Activated T-cell treated with anti-CD3 and anti-CD28 coated beads, Interleukin-2, amount 50 U/mL, for 72 hours (primary cell): ENCODE data around the gene EMB. TPM values are rescaled to one million over a fixed set of nuclear protein-coding genes. Genes with fewer than 3 reads are reported as not detected.
A peak's percentile ranks its signal among the peaks of the same experiment; 100 is the strongest.
"Not testable (repeated sequence)": the region's sequence is repeated elsewhere in the genome, so short reads cannot be mapped to it uniquely, and the experiment has no call there.

Experiments used
- ATAC-seq, 2 donors: fragments of 150-1000 bp; cut with Tn5 transposase; replicated peaks in 1 of 2; 2 replicates each; pipeline ENCODE4 v1.10.0; 2021; ENCODE audit warnings: moderate library complexity in 2 of 2, mild to moderate bottlenecking in 1 of 2
- DNase-seq, 2 donors: peaks; one replicate each; pipeline ENCODE4 v3.0.0; 2021 to 2022; ENCODE audit warnings: mixed read lengths in 1 of 2
- H3K27ac Mint-ChIP-seq: one replicate; pipeline ENCODE4 v1.8.0; 2022; ENCODE audit warnings: mild to moderate bottlenecking, moderate library complexity, mixed read lengths
- H3K27me3 Mint-ChIP-seq: one replicate; pipeline ENCODE4 v1.8.0; 2022; ENCODE audit warnings: low read depth, mixed read lengths
- H3K36me3 Mint-ChIP-seq, 2 donors: one replicate each; pipeline ENCODE4 v1.8.0; 2022; ENCODE audit warnings: mixed read lengths in 2 of 2, mild to moderate bottlenecking in 1 of 2; ENCODE audit not compliant: insufficient read depth in 2 of 2
- H3K4me1 Mint-ChIP-seq: one replicate; pipeline ENCODE4 v1.8.0; 2022; ENCODE audit warnings: low read depth, mixed read lengths
- H3K4me3 Mint-ChIP-seq, 2 donors: one replicate each; pipeline ENCODE4 v1.8.0; 2022; ENCODE audit warnings: mild to moderate bottlenecking in 2 of 2, mixed read lengths in 2 of 2, moderate library complexity in 2 of 2
- H3K9me3 Mint-ChIP-seq, 2 donors: one replicate each; pipeline ENCODE4 v1.8.0; 2022; ENCODE audit warnings: mixed read lengths in 2 of 2
- total RNA-seq, 2 donors: library from RNA; stranded (reverse); gene quantifications; one replicate each; pipeline ENCODE4 v1.2.3, GENCODE V29; 2022

EMB gene, protein sequence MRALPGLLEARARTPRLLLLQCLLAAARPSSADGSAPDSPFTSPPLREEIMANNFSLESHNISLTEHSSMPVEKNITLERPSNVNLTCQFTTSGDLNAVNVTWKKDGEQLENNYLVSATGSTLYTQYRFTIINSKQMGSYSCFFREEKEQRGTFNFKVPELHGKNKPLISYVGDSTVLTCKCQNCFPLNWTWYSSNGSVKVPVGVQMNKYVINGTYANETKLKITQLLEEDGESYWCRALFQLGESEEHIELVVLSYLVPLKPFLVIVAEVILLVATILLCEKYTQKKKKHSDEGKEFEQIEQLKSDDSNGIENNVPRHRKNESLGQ
- 10 to 100 TPM; 68.0 to 94.6 TPM for total RNA-seq

DNA sequence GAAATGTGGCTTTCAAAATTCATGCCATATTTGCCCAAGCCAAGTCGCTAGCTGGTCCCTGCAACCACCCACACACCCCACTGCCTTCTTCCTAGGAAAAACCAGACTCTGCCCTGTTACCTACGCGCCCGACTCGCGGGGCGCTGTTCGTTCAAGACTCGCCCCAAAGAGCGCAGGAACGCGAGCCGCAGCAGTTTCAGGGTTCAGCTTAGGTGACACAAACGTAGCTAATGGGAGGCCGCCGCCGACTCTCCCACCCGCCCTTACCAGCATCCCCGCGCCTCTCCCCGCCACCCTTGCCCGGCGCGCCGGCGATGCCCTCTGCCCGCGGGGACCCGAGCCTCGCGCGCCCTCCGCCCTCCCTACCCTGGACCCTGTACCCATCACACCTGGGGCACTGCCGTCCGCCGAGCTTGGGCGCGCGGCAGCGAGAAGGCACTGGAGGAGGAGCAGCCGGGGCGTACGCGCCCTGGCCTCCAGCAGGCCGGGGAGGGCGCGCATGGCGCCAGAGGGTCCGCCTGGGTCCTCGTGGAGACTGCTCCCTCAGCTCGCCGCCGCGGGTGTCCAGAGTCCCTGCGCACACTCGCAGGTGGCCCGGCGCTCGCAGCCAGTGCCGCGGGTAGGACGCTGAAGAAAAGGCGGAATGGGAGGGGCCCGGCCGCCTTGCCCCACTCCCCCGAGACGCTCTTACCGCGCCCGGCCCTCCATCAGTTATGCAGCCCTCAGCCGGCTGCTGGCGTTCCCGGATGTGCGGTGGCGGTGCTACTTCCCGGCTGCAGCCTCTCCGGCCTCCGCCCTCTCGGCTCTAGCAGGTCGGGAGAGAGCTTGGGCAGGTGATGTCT lies at the start of gene EMB:
EMB (minus strand) TSS at position 638 of the 842 bp plus-strand sequence; CDS start at position 501, 137 bp downstream.
- DNase-seq, result peak; percentile 83 to 84
- H3K4me1 Mint-ChIP-seq, result peaks cover 65% of the 10 kb centered on the region
- peak within 1 kb of the TSS; percentile 97 for H3K27ac Mint-ChIP-seq
- peak; percentile 80 to 84 for ATAC-seq
- peak within 1 kb of the TSS; percentile 89 to 98 for H3K4me3 Mint-ChIP-seq
- H3K27me3 Mint-ChIP-seq, result no peaks in the 10 kb centered on the region
- H3K36me3 Mint-ChIP-seq, result peaks cover 0 to 4% of the 10 kb centered on the region in 2 donors
- no peaks in the 10 kb centered on the region for H3K9me3 Mint-ChIP-seq

DNA sequence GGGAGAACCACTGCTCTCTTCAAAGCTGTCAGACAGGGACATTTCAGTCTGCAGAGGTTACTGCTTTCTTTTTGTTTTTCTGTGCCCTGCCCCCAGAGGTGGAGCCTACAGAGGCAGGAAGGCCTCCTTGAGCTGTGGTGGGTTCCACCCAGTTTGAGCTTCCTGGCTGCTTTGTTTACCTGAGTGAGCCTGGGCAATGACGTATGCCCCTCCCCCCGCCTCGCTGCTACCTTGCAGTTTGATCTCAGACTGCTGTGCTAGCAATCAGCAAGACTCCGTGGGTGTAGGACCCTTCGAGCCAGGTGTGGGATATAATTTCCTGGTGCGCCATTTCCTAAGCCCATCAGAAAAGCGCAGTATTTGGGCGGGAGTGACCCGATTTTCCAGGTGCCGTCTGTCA lies 48.4 kb upstream of the EMB start:
- not testable (repeated sequence) for H3K4me3 Mint-ChIP-seq, H3K27me3 Mint-ChIP-seq, H3K27ac Mint-ChIP-seq, H3K4me1 Mint-ChIP-seq, ATAC-seq
- Mint-ChIP-seq H3K36me3 (peaks cover 13 to 23% of the 10 kb centered on the region in 2 donors), H3K9me3 (peaks cover 6 to 13% of the 10 kb centered on the region in 2 donors)
- DNase-seq, result peak in 1 of 2 donors; percentile 24

DNA sequence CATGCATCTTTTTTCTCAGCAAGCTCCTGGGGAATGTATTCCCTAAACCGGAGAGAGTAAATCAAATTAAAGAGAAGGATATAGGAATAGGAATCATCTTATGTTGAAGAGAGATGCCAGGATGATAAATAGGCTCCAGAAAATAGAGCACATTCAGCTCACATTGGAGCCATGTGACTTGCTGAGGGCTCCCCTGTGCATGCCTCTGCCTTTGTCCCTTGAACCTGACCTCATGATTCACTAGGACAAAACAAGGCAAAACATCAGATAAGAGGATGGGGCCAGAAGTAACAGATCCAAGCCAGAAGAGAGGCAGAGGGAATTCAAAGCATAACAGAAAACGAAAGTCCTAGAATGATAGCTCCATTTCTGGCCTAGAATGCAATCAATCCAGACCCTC lies 37.7 kb upstream of the EMB start:
- not testable (repeated sequence) for H3K4me3 Mint-ChIP-seq, H3K27me3 Mint-ChIP-seq, ATAC-seq, DNase-seq, H3K27ac Mint-ChIP-seq, H3K4me1 Mint-ChIP-seq, H3K36me3 Mint-ChIP-seq, H3K9me3 Mint-ChIP-seq

DNA sequence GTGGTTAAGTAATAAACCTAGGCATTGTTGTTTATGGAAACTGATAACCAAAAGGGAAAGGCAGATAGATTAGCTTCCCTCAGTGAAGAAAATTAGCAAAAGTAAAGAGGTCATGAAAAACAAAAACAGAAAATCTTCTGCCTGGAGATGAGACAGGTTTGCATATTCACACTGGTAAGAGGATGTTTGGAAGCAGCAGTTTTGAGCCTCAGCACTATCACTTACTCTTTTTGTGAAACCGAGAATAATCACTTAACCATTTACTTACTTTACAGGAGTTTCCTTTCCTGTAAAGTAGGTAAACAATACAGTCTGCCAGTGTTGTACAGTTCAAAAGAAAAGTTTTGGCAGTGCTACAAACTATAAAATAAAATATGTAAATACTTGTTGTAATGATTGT lies 35.5 kb upstream of the EMB start:
- Mint-ChIP-seq H3K4me3 (peak overlapping the region in 1 of 2 donors; percentile 22), H3K36me3 (peaks cover 5 to 7% of the 10 kb centered on the region in 2 donors), H3K27ac (peak overlapping the region; percentile 21), H3K9me3 (peaks cover 6 to 12% of the 10 kb centered on the region in 2 donors), H3K4me1 (peaks cover 5% of the 10 kb centered on the region), H3K27me3 (no peaks in the 10 kb centered on the region)
- ATAC-seq, result no peak
- DNase-seq, result no peak

DNA sequence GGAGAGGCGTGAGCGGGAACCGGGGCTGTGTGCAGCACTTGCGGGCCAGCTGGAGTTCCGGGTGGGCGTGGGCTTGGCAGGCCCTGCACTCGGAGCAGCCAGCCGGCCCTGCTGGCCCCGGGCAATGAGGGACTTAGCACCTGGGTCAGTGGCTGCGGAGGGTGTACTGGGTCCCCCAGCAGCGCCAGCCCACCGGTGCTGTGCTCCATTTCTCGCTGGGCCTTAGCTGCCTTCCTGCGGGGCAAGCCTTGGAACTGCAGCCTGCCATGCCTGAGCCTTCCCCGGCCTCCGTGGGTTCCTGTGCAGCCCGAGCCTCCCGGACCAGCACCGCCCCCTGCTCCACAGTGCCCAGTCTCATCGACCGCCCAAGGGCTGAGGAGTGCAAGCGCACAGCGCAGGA lies 23.9 kb upstream of the EMB start:
- not testable (repeated sequence) for H3K27ac Mint-ChIP-seq, H3K4me3 Mint-ChIP-seq, H3K36me3 Mint-ChIP-seq, ATAC-seq, H3K4me1 Mint-ChIP-seq, H3K27me3 Mint-ChIP-seq, DNase-seq
- peaks cover 6 to 18% of the 10 kb centered on the region in 2 donors for H3K9me3 Mint-ChIP-seq

DNA sequence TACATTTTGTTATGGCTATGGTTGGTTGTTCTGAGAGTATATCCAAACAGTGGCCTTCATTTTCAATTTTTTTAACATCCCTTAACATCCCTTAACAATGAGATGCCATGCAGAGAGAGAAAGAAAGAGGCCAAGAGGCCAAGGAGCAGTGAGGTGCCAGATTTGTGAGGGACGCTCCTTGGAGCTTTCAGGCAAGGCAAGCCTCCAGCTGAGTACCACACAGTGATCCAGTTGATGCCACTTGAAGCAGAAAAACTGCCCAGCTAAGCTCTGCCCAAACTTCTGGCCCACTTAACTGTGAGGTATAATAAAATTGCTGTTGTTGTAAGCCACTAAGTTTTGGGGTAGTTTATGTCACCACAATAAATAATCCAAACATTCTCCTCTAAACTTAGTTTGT lies 22.6 kb upstream of the EMB start:
- no peak overlapping the region for H3K27ac Mint-ChIP-seq
- H3K36me3 Mint-ChIP-seq, result peaks cover 3 to 4% of the 10 kb centered on the region in 2 donors
- no peaks in the 10 kb centered on the region for H3K27me3 Mint-ChIP-seq

DNA sequence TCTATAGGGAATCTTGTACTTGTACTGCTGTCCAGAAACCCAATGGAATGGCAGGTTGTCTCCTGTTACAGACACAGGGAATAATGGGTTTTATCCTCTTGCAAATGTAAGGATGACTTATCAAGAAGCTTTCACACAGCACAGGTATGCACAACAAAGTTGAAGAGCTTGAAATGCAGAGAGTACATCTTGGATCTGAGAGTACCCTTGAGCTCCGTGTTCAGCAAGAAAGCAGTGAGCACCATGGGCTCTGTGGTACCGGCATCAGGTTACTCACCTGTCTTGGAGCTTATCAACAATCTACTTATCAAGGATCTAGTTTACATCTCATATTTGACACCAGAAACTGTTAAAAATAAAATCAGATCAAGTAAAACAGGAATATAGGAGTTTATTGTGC lies 22.0 kb upstream of the EMB start:
- Mint-ChIP-seq H3K4me1 (no peaks in the 10 kb centered on the region), H3K4me3 (no peak overlapping the region), H3K36me3 (peaks cover 0 to 2% of the 10 kb centered on the region in 2 donors), H3K9me3 (peaks cover 0 to 7% of the 10 kb centered on the region in 2 donors), H3K27me3 (no peaks in the 10 kb centered on the region), H3K27ac (no peak overlapping the region)
- ATAC-seq (no peak), DNase-seq (no peak)

More for the DNA sequence above, 22.6 kb upstream of the EMB start:
- Mint-ChIP-seq H3K9me3 (peaks cover 4 to 12% of the 10 kb centered on the region in 2 donors), H3K4me1 (no peaks in the 10 kb centered on the region), H3K4me3 (no peak overlapping the region)
- ATAC-seq, result no peak
- no peak for DNase-seq

DNA sequence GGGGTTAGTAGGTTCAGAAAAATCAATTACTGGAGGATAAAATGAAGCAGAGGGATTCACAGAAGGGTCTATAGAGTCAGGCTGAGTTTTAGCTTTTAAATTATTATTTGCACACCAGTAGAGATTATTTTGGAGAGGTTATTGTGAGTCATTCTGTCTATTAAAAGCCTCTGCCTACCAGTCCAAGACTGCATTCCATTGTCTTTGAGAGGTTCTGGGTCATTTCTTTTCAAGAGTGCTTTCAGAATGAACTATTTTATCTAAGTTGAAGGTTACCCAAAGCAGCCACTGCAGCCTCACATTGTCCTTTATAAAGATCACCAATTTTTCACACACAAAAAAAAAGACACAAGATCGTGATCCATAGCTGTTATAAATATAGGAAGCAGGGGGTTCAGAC lies 21.5 kb upstream of the EMB start:
- H3K4me1 Mint-ChIP-seq, H3K27me3 Mint-ChIP-seq, ATAC-seq, H3K27ac Mint-ChIP-seq, H3K36me3 Mint-ChIP-seq, DNase-seq, H3K9me3 Mint-ChIP-seq, H3K4me3 Mint-ChIP-seq: not testable (repeated sequence)

DNA sequence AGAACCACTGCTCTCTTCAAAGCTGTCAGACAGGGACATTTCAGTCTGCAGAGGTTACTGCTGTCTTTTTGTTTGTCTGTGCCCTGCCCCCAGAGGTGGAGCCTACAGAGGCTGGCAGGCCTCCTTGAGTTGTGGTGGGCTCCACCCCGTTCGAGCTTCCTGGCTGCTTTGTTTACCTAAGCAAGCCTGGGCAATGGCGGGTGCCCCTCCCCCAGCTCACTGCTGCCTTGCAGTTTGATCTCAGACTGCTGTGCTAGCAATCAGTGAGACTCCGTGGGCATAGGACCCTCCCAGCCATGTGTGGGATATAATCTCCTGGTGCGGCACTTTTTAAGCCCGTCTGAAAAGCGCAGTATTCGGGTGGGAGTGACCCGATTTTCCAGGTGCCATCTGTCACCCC lies 17.3 kb upstream of the EMB start:
- Mint-ChIP-seq H3K9me3 (peaks cover 12 to 13% of the 10 kb centered on the region in 2 donors), H3K36me3 (peaks cover 21 to 27% of the 10 kb centered on the region in 2 donors)
- H3K27me3 Mint-ChIP-seq, H3K4me1 Mint-ChIP-seq, ATAC-seq, H3K4me3 Mint-ChIP-seq, DNase-seq, H3K27ac Mint-ChIP-seq: not testable (repeated sequence)

DNA sequence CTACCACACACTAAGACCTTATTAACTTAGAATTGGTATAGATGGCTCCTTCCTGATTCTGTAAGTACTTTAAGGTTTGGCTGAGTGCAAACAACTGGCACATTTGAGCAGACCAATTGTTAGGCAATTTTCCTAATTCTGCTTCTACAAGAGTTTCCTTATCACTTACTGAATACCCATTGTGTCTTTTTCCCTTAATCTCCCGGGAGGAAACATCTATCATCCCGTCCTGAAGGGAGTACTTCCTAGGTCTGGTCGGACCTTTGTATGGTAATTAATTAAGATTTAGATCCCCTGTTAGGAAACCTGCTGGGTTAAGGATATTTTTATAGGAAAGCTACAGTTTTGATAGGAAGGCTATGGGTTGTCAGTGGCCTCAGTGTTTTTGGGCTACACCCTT lies 8.2 kb upstream of the EMB start:
- not testable (repeated sequence) for H3K9me3 Mint-ChIP-seq, DNase-seq, H3K27ac Mint-ChIP-seq, H3K27me3 Mint-ChIP-seq, ATAC-seq, H3K4me3 Mint-ChIP-seq
- peaks cover 5 to 16% of the 10 kb centered on the region in 2 donors for H3K36me3 Mint-ChIP-seq
- peaks cover 43% of the 10 kb centered on the region for H3K4me1 Mint-ChIP-seq

DNA sequence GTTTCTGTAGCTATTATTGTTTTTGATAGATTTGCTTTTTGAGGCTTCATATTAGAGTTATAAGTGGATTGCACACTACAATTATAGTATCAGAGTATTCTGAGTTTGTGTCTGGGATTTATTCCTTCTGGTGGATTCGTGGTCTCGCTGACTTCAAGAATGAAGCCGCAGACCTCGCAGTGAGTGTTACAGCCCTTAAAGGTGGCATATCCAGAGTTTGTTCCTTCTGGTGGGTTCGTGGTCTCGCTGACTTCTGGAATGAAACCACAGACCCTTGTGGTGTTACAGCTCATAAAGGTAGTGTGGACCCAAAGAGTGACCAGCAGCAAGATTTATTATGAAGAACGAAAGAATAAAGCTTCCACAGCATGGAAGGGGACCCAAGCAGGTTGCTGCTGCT lies 6.9 kb upstream of the EMB start:
- H3K9me3 Mint-ChIP-seq, result peaks cover 3 to 5% of the 10 kb centered on the region in 2 donors
- ATAC-seq (no peak), DNase-seq (no peak)
- peaks cover 47% of the 10 kb centered on the region for H3K4me1 Mint-ChIP-seq
- H3K4me3 Mint-ChIP-seq, result no peak overlapping the region
- H3K27ac Mint-ChIP-seq, result no peak overlapping the region
- peaks cover 1 to 7% of the 10 kb centered on the region in 2 donors for H3K36me3 Mint-ChIP-seq
- no peaks in the 10 kb centered on the region for H3K27me3 Mint-ChIP-seq

DNA sequence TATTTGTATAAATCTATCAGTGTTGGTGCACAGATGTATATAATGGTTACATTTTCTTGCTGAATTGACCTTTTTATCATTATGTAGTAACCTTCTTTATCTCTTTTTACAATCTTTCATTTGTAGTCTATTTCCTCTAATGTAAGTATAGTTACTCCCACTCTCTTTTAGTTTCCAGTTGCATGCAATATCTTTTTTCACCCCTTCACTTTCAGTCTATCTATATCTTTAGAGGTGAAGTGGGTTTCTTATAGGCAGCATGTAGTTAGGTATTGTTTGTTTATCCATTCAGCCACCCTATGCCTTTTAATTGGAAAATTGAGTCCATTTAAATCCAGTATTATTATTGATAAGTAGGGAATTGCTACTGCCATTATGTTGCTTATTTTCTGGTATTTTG lies 6.1 kb upstream of the EMB start:
- ATAC-seq, result no peak
- Mint-ChIP-seq H3K27me3 (no peaks in the 10 kb centered on the region), H3K27ac (no peak overlapping the region), H3K36me3 (peaks cover 0 to 6% of the 10 kb centered on the region in 2 donors), H3K9me3 (peaks cover 0 to 5% of the 10 kb centered on the region in 2 donors), H3K4me3 (no peak overlapping the region), H3K4me1 (peaks cover 54% of the 10 kb centered on the region)
- no peak for DNase-seq

DNA sequence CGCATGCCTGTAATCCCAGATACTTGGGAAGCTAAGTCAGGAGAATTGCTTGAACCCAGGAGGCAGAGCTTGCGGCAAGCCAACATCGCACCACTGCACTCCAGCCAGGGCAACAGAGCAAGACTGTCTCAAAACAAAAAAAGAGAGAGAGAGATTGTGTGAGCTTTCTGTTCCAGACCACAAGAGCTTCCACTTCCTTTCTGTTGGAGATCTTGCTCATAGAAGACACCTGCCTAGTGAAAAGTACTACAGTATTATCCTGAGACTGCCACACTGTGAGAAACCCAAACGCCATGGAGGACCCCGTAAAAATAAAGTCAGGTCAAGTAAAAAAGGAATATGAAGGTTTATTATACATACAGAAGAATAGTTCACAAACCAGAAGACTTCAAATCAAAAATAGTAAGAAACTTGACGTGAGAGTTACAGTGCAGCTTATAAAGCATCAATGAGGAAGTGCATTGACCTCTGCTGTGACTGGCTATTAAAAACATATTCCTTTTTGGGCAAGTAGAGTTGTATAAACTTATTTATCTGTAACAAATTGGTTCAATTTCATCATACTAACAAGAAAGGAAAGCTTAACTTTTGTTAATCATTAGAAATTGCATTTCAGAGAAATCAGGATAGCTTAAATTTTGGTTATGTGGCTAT lies 4.3 kb upstream of the EMB start:
- peaks cover 0 to 5% of the 10 kb centered on the region in 2 donors for H3K9me3 Mint-ChIP-seq
- peak in 1 of 2 donors; percentile 25 for DNase-seq
- H3K4me3 Mint-ChIP-seq, result peak overlapping the region; percentile 64 to 90
- H3K27me3 Mint-ChIP-seq, result no peaks in the 10 kb centered on the region
- peak overlapping the region; percentile 84 for H3K27ac Mint-ChIP-seq
- peaks cover 0 to 6% of the 10 kb centered on the region in 2 donors for H3K36me3 Mint-ChIP-seq
- peak; percentile 31 to 35 for ATAC-seq
- H3K4me1 Mint-ChIP-seq, result peaks cover 62% of the 10 kb centered on the region
